GM12873 (cell line): ENCODE measurements around the gene DNAJA3.

ENCODE experiments used
- TF ChIP-seq, protein P1 (sequence below): IDR thresholded peaks from 2 replicates; pipeline ENCODE4 v1.5.1; 2012; ENCODE audit warnings: low read depth, mild to moderate bottlenecking, moderate library complexity, low read length, control low read depth; ENCODE audit not compliant: insufficient read depth; ENCODE audit errors: missing control alignments

DNAJA3 gene

DNA sequence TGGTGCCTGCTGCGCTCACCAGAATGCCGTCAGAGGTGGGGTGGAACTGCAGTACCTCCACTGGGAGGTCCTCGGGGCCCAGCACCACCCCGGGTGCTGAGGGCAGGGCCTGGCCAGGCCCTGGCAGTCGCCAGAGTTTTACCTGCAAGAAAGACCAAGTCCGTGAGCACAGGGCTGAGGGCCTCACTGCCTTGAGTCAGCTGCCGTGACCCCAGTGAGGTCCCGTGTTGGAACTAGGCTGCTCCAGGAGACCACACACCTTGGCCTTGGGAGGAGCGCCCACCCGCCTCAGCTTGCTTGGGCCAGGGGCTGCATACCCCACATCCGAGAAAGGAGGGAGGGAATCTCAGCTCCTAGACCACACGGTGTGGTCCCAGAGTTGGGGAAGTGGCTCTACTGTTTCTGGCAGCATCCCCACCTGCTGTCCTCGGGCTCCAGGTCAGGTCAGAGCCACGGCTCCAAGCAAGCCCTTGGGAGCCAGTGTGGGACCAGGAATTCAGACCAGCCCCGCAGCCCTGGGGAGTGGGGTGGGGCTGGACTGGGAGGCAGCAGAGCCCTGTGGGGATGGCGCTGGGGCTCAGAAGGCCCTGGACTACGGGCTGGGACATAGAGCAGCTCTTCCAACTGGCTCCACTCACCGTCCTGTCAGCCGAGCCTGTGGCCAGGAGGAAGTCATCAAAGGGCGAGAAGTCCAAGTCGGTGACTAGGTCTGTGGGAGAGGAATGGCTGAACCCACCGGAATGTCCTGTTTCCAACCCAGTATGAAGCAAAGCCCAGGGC lies 17.9 kb upstream of the DNAJA3 start:
- TF ChIP-seq, protein P1, sequence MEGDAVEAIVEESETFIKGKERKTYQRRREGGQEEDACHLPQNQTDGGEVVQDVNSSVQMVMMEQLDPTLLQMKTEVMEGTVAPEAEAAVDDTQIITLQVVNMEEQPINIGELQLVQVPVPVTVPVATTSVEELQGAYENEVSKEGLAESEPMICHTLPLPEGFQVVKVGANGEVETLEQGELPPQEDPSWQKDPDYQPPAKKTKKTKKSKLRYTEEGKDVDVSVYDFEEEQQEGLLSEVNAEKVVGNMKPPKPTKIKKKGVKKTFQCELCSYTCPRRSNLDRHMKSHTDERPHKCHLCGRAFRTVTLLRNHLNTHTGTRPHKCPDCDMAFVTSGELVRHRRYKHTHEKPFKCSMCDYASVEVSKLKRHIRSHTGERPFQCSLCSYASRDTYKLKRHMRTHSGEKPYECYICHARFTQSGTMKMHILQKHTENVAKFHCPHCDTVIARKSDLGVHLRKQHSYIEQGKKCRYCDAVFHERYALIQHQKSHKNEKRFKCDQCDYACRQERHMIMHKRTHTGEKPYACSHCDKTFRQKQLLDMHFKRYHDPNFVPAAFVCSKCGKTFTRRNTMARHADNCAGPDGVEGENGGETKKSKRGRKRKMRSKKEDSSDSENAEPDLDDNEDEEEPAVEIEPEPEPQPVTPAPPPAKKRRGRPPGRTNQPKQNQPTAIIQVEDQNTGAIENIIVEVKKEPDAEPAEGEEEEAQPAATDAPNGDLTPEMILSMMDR, result no peak

DNA sequence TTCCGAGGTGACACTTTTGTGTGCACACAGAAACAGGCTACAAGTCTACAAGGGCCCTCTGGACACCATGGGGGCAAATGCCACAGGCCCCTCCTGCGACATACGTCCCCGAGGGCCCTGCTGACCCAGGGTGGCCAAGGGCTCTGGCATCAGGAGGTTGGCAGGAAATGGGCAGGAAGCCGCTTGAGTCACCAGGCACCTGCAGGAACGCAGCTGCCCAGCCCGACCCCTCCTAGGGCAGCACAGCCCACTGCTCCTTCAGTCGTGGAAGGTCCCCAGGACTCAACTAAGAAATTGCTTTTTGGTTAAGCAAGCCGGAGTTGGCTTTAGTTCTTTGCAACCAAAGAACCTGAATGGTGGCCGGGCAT lies 17.4 kb upstream of the DNAJA3 start:
- TF ChIP-seq, protein P1, result no peak

DNA sequence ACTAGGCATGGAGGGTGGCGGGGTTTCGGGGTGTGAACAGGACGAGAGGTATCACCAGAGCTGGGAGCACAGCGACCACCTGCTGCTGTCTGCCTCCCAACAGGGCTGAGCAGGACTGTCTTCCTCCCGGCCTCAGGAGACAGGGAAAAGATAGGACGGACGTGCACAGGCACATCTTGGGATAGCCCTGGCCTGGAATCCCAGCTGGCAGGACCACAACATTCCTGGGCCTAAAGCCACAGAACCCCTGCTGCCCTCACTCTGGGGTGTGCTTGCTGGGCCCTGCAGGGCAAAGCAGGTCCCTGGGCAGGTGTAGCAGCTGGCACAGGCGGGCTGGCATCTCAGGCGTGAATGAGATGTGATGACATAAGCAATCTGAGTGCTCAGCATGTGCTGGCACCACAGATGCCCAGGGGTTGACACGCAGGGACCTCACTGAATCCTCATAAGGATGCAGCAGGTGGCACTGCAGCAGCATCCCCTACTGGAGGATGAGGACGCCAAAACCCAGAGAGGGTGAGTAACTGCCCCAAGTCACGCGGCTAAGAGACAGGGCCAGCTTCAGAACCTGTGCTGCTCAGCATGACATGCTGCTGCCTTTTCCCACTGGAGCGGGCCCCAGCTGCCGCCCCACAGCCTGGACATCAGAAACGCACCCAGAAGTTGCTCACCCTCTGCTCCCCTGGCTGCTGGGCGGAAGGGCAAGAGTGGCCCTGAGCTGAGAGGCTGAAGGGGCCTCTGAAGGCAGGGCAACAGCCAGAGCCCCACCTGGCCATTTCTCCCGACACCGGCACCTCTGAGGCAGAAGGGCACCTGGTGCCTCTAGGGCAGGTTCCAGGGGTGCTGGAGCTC lies 16.4 kb upstream of the DNAJA3 start:
- TF ChIP-seq, protein P1, result no peak

DNA sequence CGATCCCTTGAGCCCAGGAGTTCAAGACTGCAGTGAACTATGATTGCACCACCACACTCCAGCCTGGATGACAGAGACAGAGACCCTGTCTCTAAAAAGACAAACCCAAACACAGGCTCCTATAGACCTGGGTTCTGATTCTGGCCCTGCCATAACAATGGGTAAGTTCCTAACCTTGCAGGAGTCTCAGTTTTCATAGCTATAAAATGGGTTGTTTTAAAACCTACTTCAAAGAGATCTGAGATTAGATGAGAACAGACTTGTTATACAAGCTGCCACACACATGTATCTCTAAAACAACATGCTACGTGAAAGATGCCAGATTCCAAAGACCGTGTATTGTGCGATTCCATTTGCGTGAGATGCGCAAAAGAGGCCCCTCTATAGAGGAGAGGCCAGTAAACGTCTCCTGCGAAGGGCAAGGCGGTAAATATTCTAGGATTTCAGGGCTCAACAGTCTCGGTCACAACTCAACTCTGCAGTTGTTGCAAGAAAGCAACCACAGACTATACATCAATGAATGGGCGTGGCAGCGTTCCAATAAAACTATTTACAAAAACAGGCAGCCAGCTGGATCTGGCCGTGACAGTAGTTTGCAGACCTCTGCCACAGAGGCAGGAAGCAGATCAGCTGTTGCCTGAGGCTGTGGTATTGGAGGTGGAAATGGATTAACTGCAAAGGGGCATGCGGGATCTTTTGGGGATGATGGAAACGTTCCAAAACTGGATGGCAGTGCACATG lies 15.2 kb upstream of the DNAJA3 start:
- TF ChIP-seq, protein P1, result no peak

DNA sequence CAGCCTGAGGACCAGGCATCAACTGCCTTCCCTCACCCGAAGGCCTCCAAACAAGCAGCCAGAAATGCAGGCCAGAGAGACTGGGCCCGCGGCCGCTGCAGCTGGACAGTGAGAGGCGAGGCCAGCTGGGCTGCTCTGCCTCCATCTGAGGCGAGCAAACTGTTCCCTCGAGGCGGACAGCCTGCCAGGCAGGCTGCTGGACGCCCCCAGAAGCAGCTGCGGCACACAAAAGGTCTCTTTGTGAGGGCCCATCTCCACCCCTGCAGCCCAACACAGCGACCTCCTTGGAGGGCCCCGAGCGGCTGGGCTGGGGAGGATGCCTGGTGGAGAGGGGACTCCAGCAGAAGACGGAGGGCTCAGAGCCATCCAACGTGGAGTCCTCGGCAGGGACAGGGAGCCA lies 14.0 kb upstream of the DNAJA3 start:
- TF ChIP-seq, protein P1, result no peak

DNA sequence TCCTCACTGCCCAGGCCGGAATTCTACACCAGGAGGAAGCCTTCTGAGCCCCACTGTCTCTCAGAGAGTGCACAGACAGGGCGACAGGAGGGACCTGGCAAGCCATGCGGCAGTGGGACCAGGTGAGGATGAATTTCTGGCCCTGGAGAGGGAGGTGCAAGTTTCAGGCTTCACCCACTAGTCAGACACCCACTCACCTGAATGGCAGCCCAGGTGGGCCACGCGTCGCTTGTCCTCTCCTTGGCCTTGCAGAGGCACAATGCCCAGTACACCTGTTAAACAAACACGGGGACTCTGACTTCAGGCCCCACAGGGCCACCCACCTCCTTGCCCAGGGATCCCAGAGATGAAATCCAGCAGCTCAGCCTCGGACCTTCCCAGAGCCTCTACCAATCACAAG lies 13.5 kb upstream of the DNAJA3 start:
- TF ChIP-seq, protein P1, result no peak

DNA sequence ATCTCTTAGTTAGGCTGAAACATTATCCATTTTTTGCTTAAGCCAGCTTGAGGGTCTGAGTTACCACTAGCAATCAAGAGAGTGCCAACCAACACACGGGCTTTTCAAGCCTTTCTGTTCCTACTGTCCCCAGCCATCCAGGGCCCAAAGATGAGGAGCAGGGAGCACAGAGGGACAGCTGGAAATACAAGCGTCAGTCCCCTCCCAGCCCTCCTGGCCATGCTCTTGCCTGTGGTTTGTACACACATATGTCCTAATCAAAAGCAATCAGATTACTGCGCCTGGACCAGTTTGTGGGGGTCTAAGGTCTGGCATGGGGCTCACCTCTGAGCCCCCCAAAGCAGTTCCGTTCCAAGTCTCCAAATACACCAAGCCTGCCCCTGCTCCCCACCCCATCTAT lies 12.8 kb upstream of the DNAJA3 start:
- TF ChIP-seq, protein P1, result no peak
